EL (cell line): ENCODE measurements around the gene PEF1.

Experiments used
- DNase-seq: peaks from one replicate; pipeline ENCODE4 v3.0.0-alpha.2; 2016

PEF1 gene

GRCh38 chr1:31581821-31582810 is 62.6 kb downstream of the PEF1 start:
- no peak for DNase-seq

GRCh38 chr1:31580891-31581603 is 63.6 kb downstream of the PEF1 start:
- no peak for DNase-seq

DNA sequence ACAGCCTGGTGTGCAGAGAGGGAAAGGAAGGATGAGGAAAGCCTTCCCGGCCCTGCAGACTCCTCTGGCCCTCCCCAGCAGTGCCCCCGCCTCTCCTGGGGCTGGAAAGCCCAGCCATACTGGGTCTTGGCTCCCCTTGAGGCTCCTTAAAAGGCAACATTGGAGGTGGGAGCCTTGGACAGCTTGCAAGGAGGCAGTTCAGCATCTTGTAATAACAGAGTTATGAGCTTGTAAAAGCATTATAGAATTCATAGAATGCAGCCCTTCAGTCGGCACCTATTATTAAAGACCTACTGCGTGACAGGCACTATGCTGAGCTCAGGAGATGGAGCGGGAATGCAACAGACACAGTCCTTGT is 64.2 kb downstream of the PEF1 start:
- DNase-seq: no peak
